Astrocyte (in vitro differentiated cells and primary cell): ENCODE measurements around the gene MKNK2. TPM values are rescaled to one million over a fixed set of nuclear protein-coding genes. Genes with fewer than 3 reads are reported as not detected.
A peak's percentile ranks its signal among the peaks of the same experiment; 100 is the strongest.

Experiments
- DNase-seq: peaks from one replicate; pipeline ENCODE4 v3.0.0-alpha.2; 2010; ENCODE audit warnings: low read depth
- FAIRE-seq: peaks from 2 replicates; lab custom pipeline; 2011; peaks lifted over from hg19 to GRCh38; lab: Jason Lieb, UNC
- H2AFZ ChIP-seq: 2 replicates; pipeline ENCODE4 v1.6.0; 2012; ENCODE audit warnings: low read depth, low read length, inconsistent platforms
- H3K27ac ChIP-seq: 2 replicates; pipeline ENCODE4 v1.5.1; 2011; ENCODE audit warnings: low read depth, low read length, inconsistent platforms
- H3K27me3 ChIP-seq: 2 replicates; pipeline ENCODE4 v1.6.0; 2011; ENCODE audit warnings: low read length, inconsistent platforms; ENCODE audit not compliant: insufficient read depth
- H3K36me3 ChIP-seq: 2 replicates; pipeline ENCODE4 v1.5.1; 2011; ENCODE audit warnings: low read length, inconsistent platforms; ENCODE audit not compliant: insufficient read depth
- H3K4me1 ChIP-seq: 2 replicates; pipeline ENCODE4 v1.5.1; 2011; ENCODE audit warnings: low read length, inconsistent platforms; ENCODE audit not compliant: insufficient read depth
- H3K4me2 ChIP-seq: 2 replicates; pipeline ENCODE4 v1.6.0; 2012; ENCODE audit warnings: low read length, inconsistent platforms
- H3K4me3 ChIP-seq: 2 replicates; pipeline ENCODE4 v1.5.1; 2011; ENCODE audit warnings: low read depth, mild to moderate bottlenecking, low read length, inconsistent platforms; ENCODE audit not compliant: insufficient read depth
- H3K79me2 ChIP-seq: 2 replicates; pipeline ENCODE4 v1.6.0; 2012; ENCODE audit warnings: mild to moderate bottlenecking, low read length, inconsistent platforms; ENCODE audit not compliant: insufficient read depth
- H3K9ac ChIP-seq: 2 replicates; pipeline ENCODE4 v1.6.0; 2012; ENCODE audit warnings: mild to moderate bottlenecking, low read length, inconsistent platforms
- H3K9me3 ChIP-seq: 2 replicates; pipeline ENCODE4 v1.5.1; 2012; ENCODE audit warnings: low read depth, mild to moderate bottlenecking, low read length, inconsistent platforms; ENCODE audit not compliant: insufficient read depth
- H4K20me1 ChIP-seq: 2 replicates; pipeline ENCODE4 v1.6.0; 2012; ENCODE audit warnings: low read length, inconsistent platforms; ENCODE audit not compliant: insufficient read depth
- H3K27ac Mint-ChIP-seq: one replicate; pipeline ENCODE4 v1.8.0; 2021; ENCODE audit warnings: mild to moderate bottlenecking, mixed read lengths; ENCODE audit not compliant: unreplicated experiment
- H3K27me3 Mint-ChIP-seq: one replicate; pipeline ENCODE4 v1.8.0; 2021; ENCODE audit warnings: low read depth, mixed read lengths; ENCODE audit not compliant: unreplicated experiment
- H3K36me3 Mint-ChIP-seq: one replicate; pipeline ENCODE4 v1.8.0; 2021; ENCODE audit warnings: low read depth, mixed read lengths; ENCODE audit not compliant: unreplicated experiment
- H3K4me1 Mint-ChIP-seq: one replicate; pipeline ENCODE4 v1.8.0; 2021; ENCODE audit warnings: low read depth, mixed read lengths; ENCODE audit not compliant: unreplicated experiment
- H3K4me3 Mint-ChIP-seq: one replicate; pipeline ENCODE4 v1.8.0; 2021; ENCODE audit warnings: mild to moderate bottlenecking, moderate library complexity, mixed read lengths; ENCODE audit not compliant: unreplicated experiment
- H3K9me3 Mint-ChIP-seq: one replicate; pipeline ENCODE4 v1.8.0; 2021; ENCODE audit warnings: mild to moderate bottlenecking, mixed read lengths; ENCODE audit not compliant: unreplicated experiment
- EZH2 ChIP-seq: IDR thresholded peaks from 2 replicates; pipeline ENCODE4 v1.6.1; 2012; ENCODE audit warnings: mild to moderate bottlenecking, low read length, inconsistent platforms; ENCODE audit not compliant: insufficient read depth
- total RNA-seq: library from RNA; stranded (reverse); gene quantifications from 2 replicates; pipeline ENCODE4 v1.2.1, GENCODE V29; 2021
- TF ChIP-seq, protein P1 (sequence below): IDR thresholded peaks from 2 replicates; pipeline ENCODE4 v1.5.1; 2011; ENCODE audit warnings: low read depth, mild to moderate bottlenecking, inconsistent platforms, low read length, moderate library complexity; ENCODE audit not compliant: insufficient read depth

The MKNK2 gene
- total RNA-seq, 1 donor from 2014 or later = 146 TPM

GRCh38 chr19:2084993-2085720 is 34.1 kb upstream of the MKNK2 start:
- no peak for FAIRE-seq
- Histone ChIP-seq H3K9me3 (no peaks in the 10 kb centered on the region), H3K4me2 (peak overlapping the region; percentile 71), H3K9ac (peak overlapping the region; percentile 40), H3K27me3 (no peaks in the 10 kb centered on the region), H3K79me2 (peaks cover 59% of the 10 kb centered on the region), H2AFZ (no peak overlapping the region), H3K4me1 (peaks cover 15% of the 10 kb centered on the region), H3K4me3 (peak overlapping the region; percentile 10), H3K36me3 (peaks cover 3% of the 10 kb centered on the region), H3K27ac (no peak overlapping the region), H4K20me1 (peaks cover 52% of the 10 kb centered on the region)
- H3K36me3 Mint-ChIP-seq = peaks cover 12% of the 10 kb centered on the region
- peaks cover 25% of the 10 kb centered on the region for H3K4me1 Mint-ChIP-seq
- peak; percentile 27 for DNase-seq
- H3K27ac Mint-ChIP-seq = peak overlapping the region; percentile 93
- peak overlapping the region; percentile 47 for H3K4me3 Mint-ChIP-seq
- no peak for TF ChIP-seq EZH2
- TF ChIP-seq, protein P1, sequence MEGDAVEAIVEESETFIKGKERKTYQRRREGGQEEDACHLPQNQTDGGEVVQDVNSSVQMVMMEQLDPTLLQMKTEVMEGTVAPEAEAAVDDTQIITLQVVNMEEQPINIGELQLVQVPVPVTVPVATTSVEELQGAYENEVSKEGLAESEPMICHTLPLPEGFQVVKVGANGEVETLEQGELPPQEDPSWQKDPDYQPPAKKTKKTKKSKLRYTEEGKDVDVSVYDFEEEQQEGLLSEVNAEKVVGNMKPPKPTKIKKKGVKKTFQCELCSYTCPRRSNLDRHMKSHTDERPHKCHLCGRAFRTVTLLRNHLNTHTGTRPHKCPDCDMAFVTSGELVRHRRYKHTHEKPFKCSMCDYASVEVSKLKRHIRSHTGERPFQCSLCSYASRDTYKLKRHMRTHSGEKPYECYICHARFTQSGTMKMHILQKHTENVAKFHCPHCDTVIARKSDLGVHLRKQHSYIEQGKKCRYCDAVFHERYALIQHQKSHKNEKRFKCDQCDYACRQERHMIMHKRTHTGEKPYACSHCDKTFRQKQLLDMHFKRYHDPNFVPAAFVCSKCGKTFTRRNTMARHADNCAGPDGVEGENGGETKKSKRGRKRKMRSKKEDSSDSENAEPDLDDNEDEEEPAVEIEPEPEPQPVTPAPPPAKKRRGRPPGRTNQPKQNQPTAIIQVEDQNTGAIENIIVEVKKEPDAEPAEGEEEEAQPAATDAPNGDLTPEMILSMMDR = no peak
- H3K9me3 Mint-ChIP-seq = no peaks in the 10 kb centered on the region
- H3K27me3 Mint-ChIP-seq = no peaks in the 10 kb centered on the region

DNA sequence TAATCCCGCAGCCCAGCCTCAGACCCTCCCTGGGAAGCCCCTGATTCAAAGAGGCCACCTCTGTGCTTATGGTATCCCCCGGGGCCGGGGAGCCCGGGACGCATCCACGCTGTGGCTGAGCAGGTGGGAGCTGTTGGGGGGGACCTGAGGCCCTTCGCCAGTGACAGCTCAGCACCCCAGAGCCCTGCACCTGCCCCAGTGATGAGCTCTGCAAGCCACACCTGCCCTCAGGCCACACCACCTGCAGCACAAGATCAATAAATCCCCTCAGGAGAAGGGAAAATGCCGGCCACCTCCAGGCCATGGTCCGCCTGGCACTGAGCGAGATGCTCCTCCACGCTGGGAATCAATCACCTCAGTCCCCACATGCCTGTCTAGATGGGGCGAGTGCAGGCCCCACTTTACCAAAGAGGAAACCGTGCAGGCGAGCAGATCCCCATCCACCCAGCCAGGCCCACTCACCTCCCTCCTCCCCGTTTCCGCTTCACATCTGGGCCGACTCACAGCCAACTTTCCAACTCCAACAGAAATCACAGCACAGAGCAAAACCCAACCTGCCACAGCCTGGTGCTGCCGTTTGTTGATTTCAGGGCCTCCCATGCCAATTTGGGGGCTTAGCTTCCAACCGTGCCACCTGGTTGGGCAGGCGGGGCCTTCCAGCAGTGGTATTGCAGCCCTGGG is 32.3 kb upstream of the MKNK2 start:
- no peak overlapping the region for H3K27ac Mint-ChIP-seq
- H3K4me3 Mint-ChIP-seq = no peak overlapping the region
- H3K9ac ChIP-seq = no peak overlapping the region
- H2AFZ ChIP-seq = no peak overlapping the region
- TF ChIP-seq, protein P1 = no peak
- TF ChIP-seq EZH2 = no peak
- DNase-seq (no peak), FAIRE-seq (no peak)
- peaks cover 62% of the 10 kb centered on the region for H4K20me1 ChIP-seq
- no peak overlapping the region for H3K4me2 ChIP-seq
- H3K27me3 ChIP-seq = no peaks in the 10 kb centered on the region
- H3K36me3 Mint-ChIP-seq = peaks cover 20% of the 10 kb centered on the region
- no peaks in the 10 kb centered on the region for H3K4me1 ChIP-seq
- no peaks in the 10 kb centered on the region for H3K9me3 ChIP-seq
- peaks cover 11% of the 10 kb centered on the region for H3K4me1 Mint-ChIP-seq
- H3K27me3 Mint-ChIP-seq = no peaks in the 10 kb centered on the region
- peaks cover 51% of the 10 kb centered on the region for H3K79me2 ChIP-seq
- H3K27ac ChIP-seq = no peak overlapping the region
- peaks cover 7% of the 10 kb centered on the region for H3K36me3 ChIP-seq
- no peaks in the 10 kb centered on the region for H3K9me3 Mint-ChIP-seq
- no peak overlapping the region for H3K4me3 ChIP-seq
